Measurements from ENCODE around the gene FBXW11.

FBXW11 gene

GRCh38 chr5:171840711-171841522 lies 165.5 kb downstream of the FBXW11 start:
- H3K9me3 Mint-ChIP-seq = no peaks in the 10 kb centered on the region
- no peak overlapping the region for H3K27ac Mint-ChIP-seq
- no peak overlapping the region for H3K4me3 Mint-ChIP-seq
- no peaks in the 10 kb centered on the region for H3K27me3 Mint-ChIP-seq (ENCODE audit: low read depth)
- no peaks in the 10 kb centered on the region for H3K36me3 Mint-ChIP-seq (ENCODE audit: low read depth)
- no peaks in the 10 kb centered on the region for H3K4me1 Mint-ChIP-seq (ENCODE audit: low read depth)

- Mint-ChIP-seq H3K27me3 (ENCODE audit: low read depth) (no peaks in the 10 kb centered on the region), H3K27ac (no peak overlapping the region), H3K36me3 (ENCODE audit: low read depth) (no peaks in the 10 kb centered on the region), H3K4me3 (no peak overlapping the region), H3K4me1 (ENCODE audit: low read depth) (no peaks in the 10 kb centered on the region), H3K9me3 (no peaks in the 10 kb centered on the region)
Observed at GRCh38 chr5:171840066-171840465, 166.4 kb downstream of the FBXW11 start.

GRCh38 chr5:171839112-171839511 lies 167.3 kb downstream of the FBXW11 start:
- Mint-ChIP-seq H3K4me3 (no peak overlapping the region), H3K27me3 (ENCODE audit: low read depth) (no peaks in the 10 kb centered on the region), H3K36me3 (ENCODE audit: low read depth) (no peaks in the 10 kb centered on the region), H3K4me1 (ENCODE audit: low read depth) (no peaks in the 10 kb centered on the region), H3K9me3 (no peaks in the 10 kb centered on the region), H3K27ac (no peak overlapping the region)

GRCh38 chr5:171838066-171838465 lies 168.4 kb downstream of the FBXW11 start:
- Mint-ChIP-seq H3K27me3 (ENCODE audit: low read depth) (no peaks in the 10 kb centered on the region), H3K36me3 (ENCODE audit: low read depth) (no peaks in the 10 kb centered on the region), H3K27ac (no peak overlapping the region), H3K4me1 (ENCODE audit: low read depth) (no peaks in the 10 kb centered on the region), H3K4me3 (no peak overlapping the region), H3K9me3 (peaks cover 5% of the 10 kb centered on the region)

- Mint-ChIP-seq H3K9me3 (peaks cover 10% of the 10 kb centered on the region), H3K4me1 (ENCODE audit: low read depth) (no peaks in the 10 kb centered on the region), H3K27ac (no peak overlapping the region)
Observed at GRCh38 chr5:171837522-171837921, 168.9 kb downstream of the FBXW11 start.

GRCh38 chr5:171835066-171835465 lies 171.4 kb downstream of the FBXW11 start:
- Mint-ChIP-seq H3K27ac (no peak overlapping the region), H3K4me3 (no peak overlapping the region), H3K27me3 (ENCODE audit: low read depth) (no peaks in the 10 kb centered on the region), H3K4me1 (ENCODE audit: low read depth) (no peaks in the 10 kb centered on the region), H3K36me3 (ENCODE audit: low read depth) (no peaks in the 10 kb centered on the region), H3K9me3 (peaks cover 10% of the 10 kb centered on the region)

More at GRCh38 chr5:171837522-171837921, 168.9 kb downstream of the FBXW11 start:
- Mint-ChIP-seq H3K4me3 (no peak overlapping the region), H3K36me3 (ENCODE audit: low read depth) (no peaks in the 10 kb centered on the region), H3K27me3 (ENCODE audit: low read depth) (no peaks in the 10 kb centered on the region)

GRCh38 chr5:171834461-171834860 lies 172.0 kb downstream of the FBXW11 start:
- Mint-ChIP-seq H3K4me3 (no peak overlapping the region), H3K36me3 (ENCODE audit: low read depth) (no peaks in the 10 kb centered on the region), H3K27ac (no peak overlapping the region), H3K27me3 (ENCODE audit: low read depth) (no peaks in the 10 kb centered on the region), H3K9me3 (peaks cover 10% of the 10 kb centered on the region), H3K4me1 (ENCODE audit: low read depth) (no peaks in the 10 kb centered on the region)

- H3K27ac Mint-ChIP-seq = no peak overlapping the region
- no peaks in the 10 kb centered on the region for H3K36me3 Mint-ChIP-seq (ENCODE audit: low read depth)
- peaks cover 10% of the 10 kb centered on the region for H3K9me3 Mint-ChIP-seq
- no peak overlapping the region for H3K4me3 Mint-ChIP-seq
- no peaks in the 10 kb centered on the region for H3K27me3 Mint-ChIP-seq (ENCODE audit: low read depth)
- H3K4me1 Mint-ChIP-seq (ENCODE audit: low read depth) = no peaks in the 10 kb centered on the region
Observed at GRCh38 chr5:171832775-171833174, 173.7 kb downstream of the FBXW11 start.

- no peak overlapping the region for H3K27ac Mint-ChIP-seq
- H3K4me1 Mint-ChIP-seq (ENCODE audit: low read depth) = no peaks in the 10 kb centered on the region
Observed at GRCh38 chr5:171830686-171831085, 175.8 kb downstream of the FBXW11 start.

GRCh38 chr5:171827162-171827561 lies 179.3 kb downstream of the FBXW11 start:
- no peaks in the 10 kb centered on the region for H3K27me3 Mint-ChIP-seq (ENCODE audit: low read depth)
- H3K27ac Mint-ChIP-seq = no peak overlapping the region
- no peaks in the 10 kb centered on the region for H3K9me3 Mint-ChIP-seq
- H3K4me3 Mint-ChIP-seq = no peak overlapping the region
- H3K4me1 Mint-ChIP-seq (ENCODE audit: low read depth) = no peaks in the 10 kb centered on the region
- no peaks in the 10 kb centered on the region for H3K36me3 Mint-ChIP-seq (ENCODE audit: low read depth)

More at GRCh38 chr5:171830686-171831085, 175.8 kb downstream of the FBXW11 start:
- Mint-ChIP-seq H3K4me3 (no peak overlapping the region), H3K36me3 (ENCODE audit: low read depth) (no peaks in the 10 kb centered on the region), H3K9me3 (peaks cover 10% of the 10 kb centered on the region), H3K27me3 (ENCODE audit: low read depth) (no peaks in the 10 kb centered on the region)

- no peak overlapping the region for H3K4me3 Mint-ChIP-seq
- no peaks in the 10 kb centered on the region for H3K9me3 Mint-ChIP-seq
- no peaks in the 10 kb centered on the region for H3K27me3 Mint-ChIP-seq (ENCODE audit: low read depth)
- no peak overlapping the region for H3K27ac Mint-ChIP-seq
- H3K36me3 Mint-ChIP-seq (ENCODE audit: low read depth) = no peaks in the 10 kb centered on the region
- no peaks in the 10 kb centered on the region for H3K4me1 Mint-ChIP-seq (ENCODE audit: low read depth)
Observed at GRCh38 chr5:171826132-171826531, 180.3 kb downstream of the FBXW11 start.

- H3K9me3 Mint-ChIP-seq = no peaks in the 10 kb centered on the region
- no peaks in the 10 kb centered on the region for H3K36me3 Mint-ChIP-seq (ENCODE audit: low read depth)
- no peak overlapping the region for H3K4me3 Mint-ChIP-seq
- H3K27ac Mint-ChIP-seq = no peak overlapping the region
- no peaks in the 10 kb centered on the region for H3K27me3 Mint-ChIP-seq (ENCODE audit: low read depth)
- H3K4me1 Mint-ChIP-seq (ENCODE audit: low read depth) = no peaks in the 10 kb centered on the region
Observed at GRCh38 chr5:171825051-171825450, 181.4 kb downstream of the FBXW11 start.

GRCh38 chr5:171823269-171823668 lies 183.2 kb downstream of the FBXW11 start:
- no peaks in the 10 kb centered on the region for H3K4me1 Mint-ChIP-seq (ENCODE audit: low read depth)
- H3K4me3 Mint-ChIP-seq = no peak overlapping the region
- H3K36me3 Mint-ChIP-seq (ENCODE audit: low read depth) = no peaks in the 10 kb centered on the region
- H3K27me3 Mint-ChIP-seq (ENCODE audit: low read depth) = no peaks in the 10 kb centered on the region
- H3K27ac Mint-ChIP-seq = no peak overlapping the region
- H3K9me3 Mint-ChIP-seq = no peaks in the 10 kb centered on the region

- Mint-ChIP-seq H3K27me3 (ENCODE audit: low read depth) (no peaks in the 10 kb centered on the region), H3K27ac (no peak overlapping the region), H3K36me3 (ENCODE audit: low read depth) (no peaks in the 10 kb centered on the region), H3K9me3 (no peaks in the 10 kb centered on the region), H3K4me1 (ENCODE audit: low read depth) (no peaks in the 10 kb centered on the region), H3K4me3 (no peak overlapping the region)
Observed at GRCh38 chr5:171821286-171821685, 185.2 kb downstream of the FBXW11 start.

- Mint-ChIP-seq H3K27me3 (ENCODE audit: low read depth) (no peaks in the 10 kb centered on the region), H3K4me3 (no peak overlapping the region), H3K9me3 (no peaks in the 10 kb centered on the region), H3K4me1 (ENCODE audit: low read depth) (no peaks in the 10 kb centered on the region), H3K27ac (no peak overlapping the region), H3K36me3 (ENCODE audit: low read depth) (no peaks in the 10 kb centered on the region)
Observed at GRCh38 chr5:171820561-171820960, 185.9 kb downstream of the FBXW11 start.

All from T-helper 1 cell treated with Interleukin-12 subunit alpha and Interleukin-12 subunit beta and Interleukin-4 antibody, amounts not matched to agents 30 μg/mL and 1 μg/mL, for 36 hours (primary cell).